Measurements from ENCODE around the gene ATAD2B.

Gene ATAD2B

GRCh38 chr2:23760736-23761135 lies 166.2 kb downstream of the ATAD2B start:
- Histone ChIP-seq H3K4me2 (ENCODE audit: low read length) (no peak overlapping the region), H3K79me2 (ENCODE audit: insufficient read depth, low read length) (no peaks in the 10 kb centered on the region), H4K20me1 (ENCODE audit: insufficient read depth, low read length) (no peaks in the 10 kb centered on the region), H3K9me2 (ENCODE audit: low read depth, low read length) (no peaks in the 10 kb centered on the region), H3K27ac (ENCODE audit: low read depth, low read length, poor library complexity, severe bottlenecking) (no peak overlapping the region), H3F3A (ENCODE audit: insufficient read depth, low read length) (no peaks in the 10 kb centered on the region), H3K36me3 (ENCODE audit: insufficient read depth, low read length) (peaks cover 45% of the 10 kb centered on the region; the same call in 1 of the 2 replicates), H3K4me1 (ENCODE audit: insufficient read depth, low read length, severe bottlenecking) (no peaks in the 10 kb centered on the region), H3K27me3 (ENCODE audit: insufficient read depth, low read length) (no peaks in the 10 kb centered on the region), H3K4me3 (ENCODE audit: low read depth, low read length, poor library complexity, severe bottlenecking) (no peak overlapping the region), H3K9me3 (ENCODE audit: low read length) (no peaks in the 10 kb centered on the region), H3K9ac (ENCODE audit: low read length) (no peak overlapping the region), H2AFZ (ENCODE audit: low read length) (no peak overlapping the region)
- TF ChIP-seq CTCF (IDR thresholded peaks at IDR 0.05; ENCODE audit: low read length) = peak; percentile 43; the same call in 1 of the 2 replicates
- TF ChIP-seq EZH2 (IDR thresholded peaks at IDR 0.05; ENCODE audit: borderline replicate concordance, low read length) = no peak

GRCh38 chr2:23757686-23758433 lies 169.1 kb downstream of the ATAD2B start:
- Histone ChIP-seq H3K36me3 (ENCODE audit: insufficient read depth, low read length) (peaks cover 61% of the 10 kb centered on the region; the same call in 1 of the 2 replicates), H3F3A (ENCODE audit: insufficient read depth, low read length) (0 out of 2 replicates have a peak, but pooled peaks cover 2% of the 10 kb centered on the region), H2AFZ (ENCODE audit: low read length) (no peak overlapping the region), H3K4me3 (ENCODE audit: low read depth, low read length, poor library complexity, severe bottlenecking) (no peak overlapping the region), H3K4me2 (ENCODE audit: low read length) (no peak overlapping the region), H3K9me3 (ENCODE audit: low read length) (no peaks in the 10 kb centered on the region), H3K27me3 (ENCODE audit: insufficient read depth, low read length) (no peaks in the 10 kb centered on the region), H3K9me2 (ENCODE audit: low read depth, low read length) (no peaks in the 10 kb centered on the region), H3K9ac (ENCODE audit: low read length) (no peak overlapping the region), H4K20me1 (ENCODE audit: insufficient read depth, low read length) (no peaks in the 10 kb centered on the region), H3K79me2 (ENCODE audit: insufficient read depth, low read length) (no peaks in the 10 kb centered on the region), H3K27ac (ENCODE audit: low read depth, low read length, poor library complexity, severe bottlenecking) (no peak overlapping the region), H3K4me1 (ENCODE audit: insufficient read depth, low read length, severe bottlenecking) (no peaks in the 10 kb centered on the region)
- TF ChIP-seq EZH2 (IDR thresholded peaks at IDR 0.05; ENCODE audit: borderline replicate concordance, low read length) (no peak), CTCF (IDR thresholded peaks at IDR 0.05; ENCODE audit: low read length) (no peak)

- Histone ChIP-seq H2AFZ (ENCODE audit: low read length) (no peak overlapping the region), H3K9me3 (ENCODE audit: low read length) (no peaks in the 10 kb centered on the region), H3K36me3 (ENCODE audit: insufficient read depth, low read length) (peaks cover 67% of the 10 kb centered on the region; the same call in 1 of the 2 replicates), H3K4me2 (ENCODE audit: low read length) (no peak overlapping the region), H3K4me1 (ENCODE audit: insufficient read depth, low read length, severe bottlenecking) (no peaks in the 10 kb centered on the region), H3K79me2 (ENCODE audit: insufficient read depth, low read length) (no peaks in the 10 kb centered on the region), H3K27me3 (ENCODE audit: insufficient read depth, low read length) (no peaks in the 10 kb centered on the region), H3K9ac (ENCODE audit: low read length) (no peak overlapping the region), H3K27ac (ENCODE audit: low read depth, low read length, poor library complexity, severe bottlenecking) (no peak overlapping the region), H3F3A (ENCODE audit: insufficient read depth, low read length) (0 out of 2 replicates have a peak, but pooled peaks cover 2% of the 10 kb centered on the region), H3K9me2 (ENCODE audit: low read depth, low read length) (no peaks in the 10 kb centered on the region), H3K4me3 (ENCODE audit: low read depth, low read length, poor library complexity, severe bottlenecking) (no peak overlapping the region), H4K20me1 (ENCODE audit: insufficient read depth, low read length) (no peaks in the 10 kb centered on the region)
- TF ChIP-seq EZH2 (IDR thresholded peaks at IDR 0.05; ENCODE audit: borderline replicate concordance, low read length) (no peak), CTCF (IDR thresholded peaks at IDR 0.05; ENCODE audit: low read length) (no peak)
These were observed 170.2 kb downstream of the ATAD2B start for GRCh38 chr2:23756593-23757292.

Data from OCI-LY1 (cell line).